MG63 (cell line): ENCODE data around the gene GABPB2. TPM values are rescaled to one million over a fixed set of nuclear protein-coding genes. Genes with fewer than 3 reads are reported as not detected.
A peak's percentile ranks its signal among the peaks of the same experiment; 100 is the strongest.

ENCODE experiments used
- DNase-seq: peaks from one replicate; pipeline ENCODE4 v3.0.0-alpha.2; 2020
- H3K27me3 ChIP-seq: fragments of 250-450 bp; sonication (Bioruptor Pico); 2 replicates; pipeline ENCODE4 v1.5.1; 2020; ENCODE audit warnings: mild to moderate bottlenecking, moderate library complexity
- H3K36me3 ChIP-seq: fragments of 250-450 bp; sonication (Bioruptor Pico); 2 replicates; pipeline ENCODE4 v1.5.1; 2020; ENCODE audit warnings: mild to moderate bottlenecking, moderate library complexity
- H3K4me3 ChIP-seq: fragments of 250-450 bp; sonication (Bioruptor Pico); 2 replicates; pipeline ENCODE4 v1.5.1; 2020; ENCODE audit warnings: mild to moderate bottlenecking, moderate library complexity
- H3K9me3 ChIP-seq: fragments of 250-450 bp; sonication (Bioruptor Pico); 2 replicates; pipeline ENCODE4 v1.5.1; 2020; ENCODE audit warnings: mild to moderate bottlenecking, moderate library complexity
- total RNA-seq: library from RNA; depleted of rRNA; stranded (reverse); fragments of >200 nt; shearing (Covaris generic); gene quantifications from 2 replicates; pipeline ENCODE4 v1.2.3, GENCODE V29; 2014; ENCODE audit warnings: low replicate concordance

The GABPB2 gene
- total RNA-seq, 1 experiment from 2014 or later = 2.2 TPM

DNA sequence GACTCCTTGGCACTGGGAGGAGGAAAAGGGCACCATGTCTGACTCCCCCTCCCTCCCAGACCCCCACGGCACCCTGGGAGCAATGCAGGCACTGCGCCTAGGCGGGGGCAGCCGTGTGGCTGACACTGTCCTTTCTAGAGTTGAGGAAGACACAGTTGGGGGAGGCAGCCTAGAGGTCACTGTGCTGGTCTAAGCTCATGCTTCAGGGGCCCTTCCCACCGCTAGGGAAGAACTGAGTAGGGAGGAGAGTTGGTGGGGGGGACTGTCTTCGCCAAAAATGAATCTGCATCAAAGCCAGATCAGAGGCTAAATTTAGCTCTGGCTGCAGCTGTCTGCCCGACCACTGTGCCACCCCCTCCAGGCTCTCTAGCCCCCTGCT is 72.5 kb downstream of the GABPB2 start:
- no peaks in the 10 kb centered on the region for H3K9me3 ChIP-seq
- no peak for DNase-seq
- no peaks in the 10 kb centered on the region for H3K27me3 ChIP-seq
- H3K4me3 ChIP-seq = no peak overlapping the region
- no peaks in the 10 kb centered on the region for H3K36me3 ChIP-seq

DNA sequence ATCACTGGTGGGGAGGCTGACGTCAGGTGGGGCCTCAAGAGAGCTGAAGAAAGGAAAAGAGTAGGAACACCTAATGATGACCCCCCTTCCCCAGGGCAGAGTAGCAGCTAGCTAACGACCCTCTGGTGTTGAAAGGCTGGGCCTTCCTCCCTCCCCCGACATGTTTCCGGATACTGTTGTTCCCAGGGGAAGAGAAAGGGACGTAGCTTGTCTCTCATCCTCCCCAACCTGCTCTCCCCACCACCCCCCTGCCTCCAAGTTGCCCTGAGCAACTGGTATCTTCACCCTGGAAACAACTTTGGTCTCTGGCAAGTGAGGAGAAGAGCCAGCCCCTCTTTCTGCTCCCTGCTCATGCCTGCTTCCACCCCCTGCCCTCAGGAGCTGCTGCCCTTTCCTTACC is 73.4 kb downstream of the GABPB2 start:
- Histone ChIP-seq H3K4me3 (no peak overlapping the region), H3K27me3 (no peaks in the 10 kb centered on the region), H3K36me3 (no peaks in the 10 kb centered on the region), H3K9me3 (no peaks in the 10 kb centered on the region)
- no peak for DNase-seq

DNA sequence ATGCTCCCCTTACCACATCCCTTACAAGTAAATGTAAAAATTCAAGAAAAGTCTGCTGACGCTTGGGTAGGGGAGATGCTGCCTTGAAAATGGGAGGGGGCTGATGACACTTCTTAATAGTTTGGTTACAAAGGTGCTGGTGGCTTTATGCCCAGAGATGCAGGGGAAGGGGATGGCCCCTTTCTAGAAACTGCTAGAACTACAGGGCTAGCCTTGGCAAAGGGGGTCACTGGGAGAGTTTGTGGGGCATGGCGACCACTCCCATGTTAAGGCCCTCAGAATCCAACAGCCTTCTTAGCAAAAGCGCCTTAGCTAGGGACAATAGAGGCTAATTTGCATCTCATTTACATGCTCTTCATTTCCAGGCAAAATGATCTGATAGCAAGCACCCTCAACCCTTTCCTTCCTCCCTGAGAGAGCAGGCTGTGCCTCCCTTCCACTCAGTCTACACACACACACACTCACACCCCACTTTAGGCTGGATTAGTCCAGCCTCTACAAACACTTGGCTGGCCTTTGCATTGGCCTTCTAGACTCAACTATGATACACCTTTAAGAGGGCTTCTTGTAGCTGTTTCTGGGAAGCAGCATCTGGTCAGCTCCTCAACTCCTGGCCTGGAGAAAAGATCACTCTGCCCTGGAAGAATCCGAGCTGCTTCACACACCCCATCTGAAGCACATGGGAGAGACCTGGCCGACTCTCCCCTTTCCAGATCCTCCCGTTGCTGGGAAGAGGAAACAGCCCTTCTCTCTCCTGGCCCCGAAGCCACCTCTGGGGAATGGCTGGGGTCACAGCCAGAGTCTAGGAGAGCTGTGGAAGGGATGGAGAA is 74.1 kb downstream of the GABPB2 start:
- Histone ChIP-seq H3K4me3 (no peak overlapping the region), H3K9me3 (no peaks in the 10 kb centered on the region), H3K27me3 (no peaks in the 10 kb centered on the region), H3K36me3 (no peaks in the 10 kb centered on the region)
- DNase-seq = no peak

DNA sequence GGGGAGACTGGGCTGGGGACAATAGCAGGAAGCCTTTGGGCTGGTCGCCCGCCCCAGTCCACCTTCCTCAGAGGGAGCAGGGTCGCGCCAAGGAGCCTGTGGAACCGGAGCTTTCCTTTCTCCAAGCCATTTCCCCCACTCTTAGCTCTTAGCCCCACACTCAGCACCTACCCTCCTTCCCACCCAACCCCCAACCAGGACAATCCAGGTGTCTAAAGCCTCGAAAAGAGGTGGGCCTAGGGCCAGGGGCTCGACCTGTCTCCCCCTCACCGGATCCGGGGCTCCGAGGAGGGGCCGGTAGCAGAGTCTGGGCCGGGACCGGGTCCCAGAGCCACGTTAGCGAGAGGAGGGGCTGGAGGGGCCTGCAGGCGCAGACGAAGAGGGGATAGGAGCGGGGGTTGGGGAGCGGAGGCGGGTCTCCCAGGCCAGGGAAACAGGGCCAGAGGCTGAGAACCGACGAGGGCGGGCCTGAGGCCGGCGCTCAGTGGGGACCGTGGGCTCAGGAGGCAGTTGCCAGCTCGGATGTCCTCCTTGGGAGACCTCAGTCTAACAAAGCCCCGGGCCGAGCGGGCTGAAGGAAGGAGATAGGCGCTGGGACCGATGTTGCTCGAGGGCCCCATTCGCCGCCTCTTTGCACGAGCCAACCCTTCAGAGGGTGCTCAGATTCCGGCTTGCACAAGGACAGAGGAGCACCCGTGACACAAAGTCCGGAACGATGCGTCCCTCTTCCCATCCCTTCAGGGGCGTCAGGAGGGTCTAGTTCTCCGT is 74.9 kb downstream of the GABPB2 start:
- no peaks in the 10 kb centered on the region for H3K27me3 ChIP-seq
- no peak for DNase-seq
- H3K9me3 ChIP-seq = no peaks in the 10 kb centered on the region
- no peaks in the 10 kb centered on the region for H3K36me3 ChIP-seq
- no peak overlapping the region for H3K4me3 ChIP-seq

DNA sequence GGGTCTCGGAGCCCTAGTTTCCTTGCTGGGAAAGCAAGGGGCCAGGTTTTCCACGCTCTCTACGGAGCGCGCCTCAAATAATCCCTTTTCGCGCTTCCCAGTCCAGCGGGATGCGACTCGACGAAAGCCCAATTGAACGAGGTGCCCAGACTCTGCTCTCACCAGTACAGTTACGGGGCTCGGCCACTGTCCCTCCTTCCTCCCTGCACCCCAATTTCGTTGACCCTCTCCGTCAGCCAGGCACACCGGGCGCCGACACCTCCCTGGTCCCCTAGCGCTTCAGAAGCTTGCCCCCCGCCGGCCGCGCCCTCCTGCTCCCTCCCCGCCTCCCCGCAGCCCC is 75.5 kb downstream of the GABPB2 start:
- no peak for DNase-seq
- no peaks in the 10 kb centered on the region for H3K36me3 ChIP-seq
- no peaks in the 10 kb centered on the region for H3K27me3 ChIP-seq
- no peaks in the 10 kb centered on the region for H3K9me3 ChIP-seq
- H3K4me3 ChIP-seq = peak overlapping the region; percentile 53

DNA sequence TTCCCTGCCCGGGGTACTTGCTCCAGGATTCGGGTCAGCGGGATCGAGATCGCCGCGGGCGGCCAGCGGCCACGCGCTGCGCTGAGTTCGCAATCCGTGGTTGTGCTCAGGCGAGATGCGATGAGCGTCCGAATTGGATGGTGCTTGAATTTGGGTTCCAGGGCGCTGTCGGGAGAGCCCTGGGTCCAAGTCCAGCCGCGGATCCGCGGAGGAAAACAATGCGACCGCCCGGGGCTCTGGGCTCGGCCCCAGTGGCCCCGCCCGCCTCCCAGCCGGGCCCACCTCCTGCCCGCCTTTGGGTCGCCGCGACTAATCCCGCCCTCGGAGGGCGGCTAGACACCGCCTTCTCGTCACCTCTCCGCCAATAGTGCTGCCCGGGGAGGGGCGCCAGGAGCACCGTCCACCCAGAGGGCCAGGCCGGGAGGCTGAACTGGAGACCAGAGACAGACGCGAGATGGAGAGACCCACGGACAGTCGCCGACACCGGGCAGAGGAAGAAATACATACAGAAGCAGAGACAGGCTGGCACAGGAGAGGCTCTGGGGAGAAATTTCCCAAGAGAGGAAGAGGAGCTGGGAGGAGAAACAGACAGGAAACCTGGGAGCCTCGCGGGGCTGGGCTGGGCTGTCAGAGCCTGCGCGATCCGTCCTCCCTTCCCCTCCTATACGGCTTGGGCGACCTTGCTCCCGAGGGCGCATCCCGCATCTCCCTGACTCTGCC is 76.0 kb downstream of the GABPB2 start, which contains the start of gene SEMA6C:
TSS of gene SEMA6C (minus strand) at position 220 of the 720 bp plus-strand sequence. CDS start 4,010 bp downstream, outside the sequence.
- peak; percentile 97 for DNase-seq
- H3K4me3 ChIP-seq = peak within 1 kb of the TSS; percentile 53
- no peaks in the 10 kb centered on the region for H3K9me3 ChIP-seq
- no peaks in the 10 kb centered on the region for H3K36me3 ChIP-seq
- H3K27me3 ChIP-seq = no peaks in the 10 kb centered on the region

DNA sequence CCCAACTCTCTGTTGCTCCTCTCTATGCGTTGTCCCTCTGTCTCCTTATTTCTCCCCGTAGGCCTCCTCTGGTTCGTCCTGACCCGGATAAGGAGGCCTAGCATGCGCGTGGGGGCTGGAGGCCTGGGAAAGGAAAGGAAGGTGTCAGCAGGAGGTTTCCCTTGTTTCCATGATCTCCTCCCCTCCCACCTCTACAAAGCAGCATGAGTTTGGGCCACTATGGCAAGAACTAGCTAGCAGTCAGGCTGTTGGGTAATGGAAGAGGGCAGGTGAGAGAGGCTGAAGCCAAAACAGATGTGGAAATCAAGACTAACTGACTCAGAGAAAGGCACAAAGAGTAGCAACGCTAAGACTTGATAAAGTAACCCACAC is 76.6 kb downstream of the GABPB2 start:
- no peaks in the 10 kb centered on the region for H3K27me3 ChIP-seq
- DNase-seq = no peak
- H3K4me3 ChIP-seq = peak overlapping the region; percentile 53
- H3K36me3 ChIP-seq = no peaks in the 10 kb centered on the region
- H3K9me3 ChIP-seq = no peaks in the 10 kb centered on the region

DNA sequence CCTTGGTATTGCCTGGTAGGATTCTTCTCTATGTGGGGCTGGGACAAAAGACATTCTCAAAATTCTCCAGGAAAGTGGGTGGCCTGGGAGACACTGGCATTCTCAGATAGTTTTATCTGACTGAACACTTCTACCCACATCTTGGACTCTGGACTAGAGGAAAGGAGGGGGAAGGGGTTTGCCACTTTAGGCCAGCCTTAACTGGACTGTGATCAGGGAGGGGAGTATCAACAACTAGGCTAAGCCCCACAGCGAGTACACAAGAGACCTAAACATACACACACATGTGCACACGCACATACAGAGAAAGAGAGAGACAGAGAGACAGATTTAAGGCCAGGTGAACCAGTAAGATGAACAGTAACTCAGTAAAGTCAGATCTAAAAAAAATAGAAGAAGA is 77.1 kb downstream of the GABPB2 start:
- no peak for DNase-seq
- Histone ChIP-seq H3K4me3 (no peak overlapping the region), H3K9me3 (no peaks in the 10 kb centered on the region), H3K36me3 (no peaks in the 10 kb centered on the region), H3K27me3 (no peaks in the 10 kb centered on the region)

DNA sequence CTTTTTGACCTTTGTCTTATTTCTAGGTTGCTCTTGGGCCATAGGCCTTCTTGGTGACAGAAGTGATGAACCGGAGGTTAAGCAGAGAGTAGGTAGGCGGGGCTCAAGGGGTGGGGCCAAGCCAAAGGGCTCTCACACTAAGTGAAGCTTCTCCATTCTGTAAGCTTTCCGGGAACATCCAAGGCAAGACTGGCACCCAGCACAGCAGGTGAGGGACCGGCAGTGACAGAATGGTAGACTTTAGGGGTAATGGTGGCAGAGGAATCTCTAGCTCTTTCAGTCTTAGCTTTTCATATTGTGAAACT is 85.9 kb downstream of the GABPB2 start, which contains the start of gene TNFAIP8L2:
TSS of gene TNFAIP8L2 (plus strand) at position 135 of the 305 bp plus-strand sequence. CDS start 2,049 bp downstream, outside the sequence.
- Histone ChIP-seq H3K27me3 (no peaks in the 10 kb centered on the region), H3K36me3 (peaks cover 29% of the 10 kb centered on the region), H3K4me3 (no peak within 1 kb of the TSS), H3K9me3 (no peaks in the 10 kb centered on the region)
- no peak for DNase-seq

DNA sequence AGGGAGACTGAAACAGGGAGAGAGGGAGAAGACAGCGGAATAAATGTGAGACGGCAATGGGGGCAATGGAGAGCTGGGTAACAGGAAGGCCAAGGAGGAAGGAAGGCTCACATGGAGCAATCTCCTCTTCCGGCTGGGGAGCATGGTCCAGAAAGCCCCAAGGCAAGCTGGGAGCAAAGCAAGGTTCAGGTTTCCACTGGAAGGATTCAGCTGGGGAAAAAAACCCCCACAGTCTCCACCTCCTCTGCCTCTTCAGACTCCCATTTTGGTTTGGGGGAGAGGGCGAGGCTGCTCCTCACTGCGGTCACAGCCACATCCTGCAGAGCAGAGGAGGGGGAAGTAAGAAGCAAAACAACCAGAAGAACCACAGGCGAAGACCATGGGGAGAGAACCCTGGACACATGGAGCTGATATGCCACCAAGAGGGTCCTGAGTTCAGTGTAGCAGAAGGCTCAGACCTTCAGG is 86.5 kb downstream of the GABPB2 start:
- no peaks in the 10 kb centered on the region for H3K9me3 ChIP-seq

DNA sequence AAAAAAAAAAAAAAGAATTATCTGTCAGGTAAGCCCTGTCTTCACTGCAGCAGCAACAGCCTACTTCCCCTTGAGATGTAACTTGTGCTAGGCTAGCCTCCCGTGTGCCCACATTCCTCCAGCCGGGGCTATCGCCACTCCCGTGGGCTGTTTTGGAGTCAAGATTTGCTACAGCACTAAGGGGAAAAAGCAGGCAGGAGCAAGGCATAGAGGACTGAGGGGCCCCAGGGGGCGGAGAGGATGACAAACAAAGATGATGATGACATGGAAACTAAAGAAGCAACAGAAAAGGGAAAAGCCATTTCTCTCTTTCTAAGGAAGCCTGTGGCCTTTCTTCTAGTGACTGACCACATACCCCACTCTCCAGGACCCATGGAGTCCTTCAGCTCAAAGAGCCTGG is 87.8 kb downstream of the GABPB2 start:
- H3K27me3 ChIP-seq = no peaks in the 10 kb centered on the region
- no peak for DNase-seq
- H3K9me3 ChIP-seq = no peaks in the 10 kb centered on the region
- H3K4me3 ChIP-seq = no peak overlapping the region
- peaks cover 36% of the 10 kb centered on the region for H3K36me3 ChIP-seq

More for the DNA sequence above, 86.5 kb downstream of the GABPB2 start:
- H3K27me3 ChIP-seq = no peaks in the 10 kb centered on the region
- H3K4me3 ChIP-seq = no peak overlapping the region
- no peak for DNase-seq
- H3K36me3 ChIP-seq = peaks cover 35% of the 10 kb centered on the region

DNA sequence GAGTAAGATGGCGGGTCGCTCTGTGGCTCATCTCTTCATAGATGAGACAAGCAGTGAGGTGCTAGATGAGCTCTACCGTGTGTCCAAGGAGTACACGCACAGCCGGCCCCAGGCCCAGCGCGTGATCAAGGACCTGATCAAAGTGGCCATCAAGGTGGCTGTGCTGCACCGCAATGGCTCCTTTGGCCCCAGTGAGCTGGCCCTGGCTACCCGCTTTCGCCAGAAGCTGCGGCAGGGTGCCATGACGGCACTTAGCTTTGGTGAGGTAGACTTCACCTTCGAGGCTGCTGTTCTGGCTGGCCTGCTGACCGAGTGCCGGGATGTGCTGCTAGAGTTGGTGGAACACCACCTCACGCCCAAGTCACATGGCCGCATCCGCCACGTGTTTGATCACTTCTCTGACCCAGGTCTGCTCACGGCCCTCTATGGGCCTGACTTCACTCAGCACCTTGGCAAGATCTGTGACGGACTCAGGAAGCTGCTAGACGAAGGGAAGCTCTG is 88.2 kb downstream of the GABPB2 start:
- DNase-seq = no peak
- no peaks in the 10 kb centered on the region for H3K9me3 ChIP-seq
- H3K36me3 ChIP-seq = peaks cover 39% of the 10 kb centered on the region
- H3K27me3 ChIP-seq = no peaks in the 10 kb centered on the region
- no peak overlapping the region for H3K4me3 ChIP-seq

DNA sequence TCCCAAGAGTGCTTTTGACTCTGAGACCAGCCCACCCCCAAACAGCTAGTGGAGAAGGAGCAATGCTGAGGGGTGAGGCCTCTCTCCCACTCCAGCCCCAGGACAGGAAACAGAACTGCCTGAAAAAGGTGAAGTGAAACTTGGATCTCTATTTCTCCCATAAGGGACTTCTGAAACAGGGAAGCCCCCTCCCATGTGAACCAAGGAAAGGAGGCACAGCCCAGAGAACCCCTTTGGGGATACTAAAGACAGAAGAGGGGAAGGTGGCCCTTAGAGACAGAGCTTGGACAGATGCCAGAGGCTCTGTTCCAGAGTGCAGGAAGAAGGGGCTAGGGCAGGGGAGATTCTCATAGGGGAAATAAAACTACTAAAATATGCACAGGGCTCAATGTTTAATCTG is 88.8 kb downstream of the GABPB2 start:
- no peak for DNase-seq
- H3K4me3 ChIP-seq = no peak overlapping the region
- H3K27me3 ChIP-seq = no peaks in the 10 kb centered on the region
- no peaks in the 10 kb centered on the region for H3K9me3 ChIP-seq
- H3K36me3 ChIP-seq = peaks cover 40% of the 10 kb centered on the region

DNA sequence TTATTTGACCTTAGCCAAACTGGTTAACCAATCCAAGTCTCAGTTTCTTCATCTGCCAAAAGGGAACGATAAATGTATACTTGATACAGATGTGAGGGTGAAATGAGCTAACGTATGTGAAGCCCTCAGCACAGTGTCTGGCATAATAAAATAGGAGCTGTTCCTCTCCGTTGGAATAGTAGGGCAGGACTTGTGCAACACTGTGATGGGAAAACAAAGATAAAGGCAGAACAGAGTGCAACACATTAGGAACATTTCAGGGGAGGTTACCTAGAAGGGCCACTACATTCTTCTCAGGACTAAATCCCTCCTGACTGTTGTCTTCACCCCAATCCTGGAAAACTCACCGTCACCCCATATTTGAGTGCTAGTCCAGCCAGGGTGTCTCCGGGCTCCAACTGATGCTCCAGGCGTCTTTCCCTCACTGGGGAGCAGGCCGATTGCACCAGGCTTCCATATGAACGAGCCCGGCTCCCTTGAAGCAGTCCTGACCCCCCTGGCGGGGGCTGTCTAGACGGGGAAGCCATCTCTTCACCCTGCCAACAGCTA is 94.2 kb downstream of the GABPB2 start:
- Histone ChIP-seq H3K4me3 (peak overlapping the region; percentile 96), H3K27me3 (no peaks in the 10 kb centered on the region), H3K9me3 (no peaks in the 10 kb centered on the region), H3K36me3 (peaks cover 51% of the 10 kb centered on the region)
- DNase-seq = no peak

DNA sequence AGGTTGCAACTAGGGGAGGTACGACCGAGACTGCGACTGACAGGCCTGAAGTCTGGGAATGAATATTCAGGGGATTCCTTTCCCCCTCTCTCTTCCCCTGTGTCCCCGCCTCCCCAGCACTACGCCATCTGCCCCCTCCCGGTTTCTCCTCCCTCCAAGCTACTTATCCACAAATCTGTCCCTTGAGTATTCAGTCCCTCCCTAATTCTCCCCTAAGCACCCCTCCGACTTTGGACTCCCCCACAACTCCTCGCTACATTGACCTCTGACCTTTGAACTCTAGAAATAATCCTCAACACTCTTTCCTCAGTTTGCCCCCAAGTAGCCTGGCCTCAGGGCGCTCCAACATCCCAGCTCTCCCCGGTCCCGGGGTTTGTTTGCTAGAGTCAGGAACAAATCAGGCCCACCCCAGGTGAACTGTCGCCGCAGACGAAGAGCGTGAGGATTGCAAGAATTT is 94.7 kb downstream of the GABPB2 start:
- H3K36me3 ChIP-seq = peaks cover 50% of the 10 kb centered on the region
- peak; percentile 48 for DNase-seq

DNA sequence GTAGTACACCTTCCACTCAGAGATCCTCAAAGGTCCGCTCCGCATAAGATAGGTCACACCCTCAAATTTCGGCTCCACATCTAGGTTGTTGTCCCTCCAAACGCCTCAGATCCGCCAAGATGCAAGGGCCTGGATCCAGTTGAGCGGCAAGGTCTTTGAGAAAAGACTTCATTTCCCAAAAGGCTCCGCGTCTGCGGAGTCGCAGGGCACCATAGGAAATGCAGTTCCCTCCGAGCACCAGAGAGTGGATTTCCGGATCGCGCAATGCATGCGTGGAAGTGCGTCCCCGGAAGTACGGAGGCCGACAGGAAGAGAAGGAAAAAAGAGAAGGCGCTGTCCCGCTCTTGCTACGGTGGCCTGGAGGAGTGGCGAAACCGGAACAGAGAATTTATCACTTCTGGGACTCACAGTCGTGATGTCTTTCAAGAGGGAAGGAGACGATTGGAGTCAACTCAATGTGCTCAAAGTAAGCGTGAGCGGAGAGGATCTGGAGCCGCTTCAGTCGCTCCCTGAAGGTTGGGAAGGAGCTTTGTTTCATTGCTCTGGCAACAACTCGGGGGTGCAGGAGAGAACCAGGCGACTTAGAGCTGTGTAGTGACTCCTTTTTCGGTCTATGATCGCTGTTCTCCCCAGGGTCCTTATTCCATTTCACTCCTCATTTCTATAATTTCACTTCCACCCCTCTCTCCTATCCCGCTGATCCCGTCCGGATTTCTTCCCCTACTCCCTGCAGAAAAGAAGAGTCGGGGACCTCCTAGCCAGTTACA is 95.4 kb downstream of the GABPB2 start, which contains the start of the genes LYSMD1 and SCNM1:
TSS of gene LYSMD1 (minus strand) at position 165 of the 767 bp plus-strand sequence. CDS start 644 bp downstream, outside the sequence.
TSS of gene SCNM1 (plus strand) at position 407 of the 767 bp plus-strand sequence. CDS start at position 416, 9 bp downstream.
- Histone ChIP-seq H3K9me3 (no peaks in the 10 kb centered on the region), H3K27me3 (no peaks in the 10 kb centered on the region), H3K36me3 (peaks cover 46% of the 10 kb centered on the region), H3K4me3 (peak within 1 kb of the TSS; percentile 96)
- DNase-seq = peak; percentile 99

More for the DNA sequence above, 94.7 kb downstream of the GABPB2 start:
- peak overlapping the region; percentile 96 for H3K4me3 ChIP-seq
- H3K27me3 ChIP-seq = no peaks in the 10 kb centered on the region
- H3K9me3 ChIP-seq = no peaks in the 10 kb centered on the region
